K562 (cell line): ENCODE data around the gene RITA1. TPM values are rescaled to one million over a fixed set of nuclear protein-coding genes. Genes with fewer than 3 reads are reported as not detected.

Experiments used
- ARID3A ChIP-seq: IDR thresholded peaks from 2 replicates; pipeline ENCODE4 v1.6.1; 2012; ENCODE audit warnings: low read depth, low read length, improper control_type of control experiment, borderline replicate concordance
- CC2D1A ChIP-seq: fragments of 450-650 bp; IDR thresholded peaks from 2 replicates; pipeline ENCODE4 v1.6.1; 2017; ENCODE audit warnings: mild to moderate bottlenecking
- ELK1 ChIP-seq: sonication (generic); formaldehyde crosslinking; IDR thresholded peaks from 2 replicates; pipeline ENCODE4 v1.8.1; 2022; ENCODE audit warnings: missing genetic modification reagents
- EP300 ChIP-seq: IDR thresholded peaks from 2 replicates; pipeline ENCODE4 v1.6.1; 2012; ENCODE audit warnings: low read length, improper control_type of control experiment
- ETS1 ChIP-seq: conservative IDR thresholded peaks from 2 replicates; pipeline ENCODE4 v1.6.1; 2011; ENCODE audit warnings: low read depth, mild to moderate bottlenecking, low read length; ENCODE audit not compliant: control insufficient read depth
- MAZ ChIP-seq, 2 experiments: fragments of 450-650 bp in 1 of 2; sonication (generic) in 1 of 2; formaldehyde crosslinking; IDR thresholded peaks in 1 of 2; conservative IDR thresholded peaks in 1 of 2; 2 replicates each; pipeline versions ENCODE4 v1.4.0 to v1.5.0; 2020; ENCODE audit warnings: mild to moderate bottlenecking in 1 of 2, missing genetic modification reagents in 1 of 2
- MCM5 ChIP-seq: fragments of 450-650 bp; IDR thresholded peaks from 2 replicates; pipeline ENCODE4 v1.6.1; 2016; ENCODE audit warnings: low read depth
- MCM7 ChIP-seq, 2 experiments: fragments of 450-650 bp; IDR thresholded peaks; 2 replicates each; pipeline ENCODE4 v1.6.1; 2016 to 2018
- NELFE ChIP-seq: IDR thresholded peaks from 2 replicates; pipeline ENCODE4 v1.6.1; 2011; ENCODE audit warnings: mild to moderate bottlenecking; ENCODE audit not compliant: insufficient read depth, insufficient read length
- POLR2B ChIP-seq: fragments of 450-650 bp; IDR thresholded peaks from 2 replicates; pipeline ENCODE4 v1.6.1; 2018; ENCODE audit warnings: low read depth; ENCODE audit not compliant: partially characterized antibody
- RBM22 ChIP-seq: fragments of 200-400 bp; formaldehyde crosslinking; IDR thresholded peaks from 2 replicates; pipeline ENCODE4 v1.6.1; 2018; ENCODE audit warnings: low read length, low read depth; ENCODE audit not compliant: poor library complexity, severe bottlenecking
- ZNF311 ChIP-seq: fragments of 250-450 bp; sonication (Bioruptor Pico); IDR thresholded peaks from 2 replicates; pipeline ENCODE4 v1.4.0; 2020; ENCODE audit warnings: mild to moderate bottlenecking, moderate library complexity
- ZNF511 ChIP-seq: sonication (generic); formaldehyde crosslinking; IDR thresholded peaks from 2 replicates; pipeline ENCODE4 v1.8.0; 2022; ENCODE audit warnings: mild to moderate bottlenecking, missing genetic modification reagents
- ZNF766 ChIP-seq: fragments of 200-800 bp; sonication (Bioruptor generic); conservative IDR thresholded peaks from 2 replicates; pipeline ENCODE4 v1.6.1; 2016; ENCODE audit warnings: missing genetic modification characterization, missing compliant biosample characterization
- polyA plus RNA-seq, 8 experiments: library from polyadenylated mRNA; depleted of rRNA in 4 of 8; stranded (reverse) in 5 of 8; unstranded in 3 of 8; fragments of >200 nt; fragmentation: Nextera tagmentation in 2 of 8; fragmentation: Illumina TruSeq in 1 of 8; extraction: Ambion mirVana in 2 of 8; extraction: Trizol in 1 of 8; gene quantifications; 2 replicates each; pipeline versions ENCODE4 v1.2.1 to v1.2.3, GENCODE V29; 2011 to 2014; ENCODE audit warnings: inconsistent platforms in 1 of 8, missing spikeins in 1 of 8
- total RNA-seq, 7 experiments: library from RNA; depleted of rRNA in 6 of 7; stranded (reverse); fragments of >200 nt in 6 of 7; fragmentation: Illumina TruSeq in 2 of 7; extraction: Trizol in 2 of 7; gene quantifications; 2 replicates each; pipeline versions ENCODE4 v1.2.1 to v1.2.3, GENCODE V29; 2011 to 2021; ENCODE audit warnings: low replicate concordance in 1 of 7

Gene RITA1
- total and polyA plus RNA-seq, 9 of the 15 experiments (the other 6 are each of a cell fraction or from before 2014, with no cell fraction given): 2.8 to 40.4 (median 18.0) TPM

GRCh38 chr12:113230315-113231234 lies 45.1 kb downstream of the RITA1 start (continued):
- TF ChIP-seq CC2D1A (no peak), RBM22 (no peak), ZNF511 (CRISPR knock-in tag) (no peak), MCM5 (no peak), MAZ (CRISPR knock-in tag; conservative IDR thresholded peaks at IDR 0.05 in 1 of 2, IDR thresholded peaks at IDR 0.05 in 1 of 2) (0 out of 4 replicates have a peak, but pooled peaks have one; percentile 8 to 13), EP300 (peak; percentile 72), ELK1 (no peak), POLR2B (no peak), ZNF766 (CRISPR knock-in tag) (0 out of 2 replicates have a peak, but pooled peaks have one; percentile 15), MCM7 (IDR thresholded peaks at IDR 0.05) (no peak), ARID3A (no peak), ZNF311 (no peak), NELFE (no peak), ETS1 (no peak)
